GM12874 (cell line): ENCODE measurements around the gene TSPAN6.

Experiments
- TF ChIP-seq, protein P1 (sequence below): IDR thresholded peaks from 2 replicates; pipeline ENCODE4 v1.5.1; 2011; ENCODE audit warnings: low read depth, mild to moderate bottlenecking, control low read depth, low read length, moderate library complexity; ENCODE audit not compliant: insufficient read depth

Gene TSPAN6

DNA sequence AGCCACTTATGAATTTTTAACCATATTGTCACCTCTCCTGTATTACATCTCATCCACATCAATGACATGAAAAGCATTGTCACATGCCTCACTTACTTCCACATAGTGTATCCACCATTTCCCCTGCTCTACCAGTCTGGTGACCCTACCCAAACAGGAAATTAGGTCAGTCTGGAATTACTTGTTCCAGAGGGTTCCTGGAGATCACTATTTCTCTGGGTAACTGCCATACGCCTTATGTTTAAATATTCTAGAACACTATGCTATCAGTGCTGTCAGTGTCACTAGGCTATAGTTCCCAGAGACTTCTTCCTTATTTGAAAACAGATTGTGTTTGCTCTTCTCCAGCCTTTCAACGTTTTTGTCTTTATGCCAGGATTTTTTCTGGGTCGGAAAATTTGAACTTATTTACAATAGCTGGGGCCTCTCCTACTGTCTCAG is 22.4 kb upstream of the TSPAN6 start:
- TF ChIP-seq, protein P1, sequence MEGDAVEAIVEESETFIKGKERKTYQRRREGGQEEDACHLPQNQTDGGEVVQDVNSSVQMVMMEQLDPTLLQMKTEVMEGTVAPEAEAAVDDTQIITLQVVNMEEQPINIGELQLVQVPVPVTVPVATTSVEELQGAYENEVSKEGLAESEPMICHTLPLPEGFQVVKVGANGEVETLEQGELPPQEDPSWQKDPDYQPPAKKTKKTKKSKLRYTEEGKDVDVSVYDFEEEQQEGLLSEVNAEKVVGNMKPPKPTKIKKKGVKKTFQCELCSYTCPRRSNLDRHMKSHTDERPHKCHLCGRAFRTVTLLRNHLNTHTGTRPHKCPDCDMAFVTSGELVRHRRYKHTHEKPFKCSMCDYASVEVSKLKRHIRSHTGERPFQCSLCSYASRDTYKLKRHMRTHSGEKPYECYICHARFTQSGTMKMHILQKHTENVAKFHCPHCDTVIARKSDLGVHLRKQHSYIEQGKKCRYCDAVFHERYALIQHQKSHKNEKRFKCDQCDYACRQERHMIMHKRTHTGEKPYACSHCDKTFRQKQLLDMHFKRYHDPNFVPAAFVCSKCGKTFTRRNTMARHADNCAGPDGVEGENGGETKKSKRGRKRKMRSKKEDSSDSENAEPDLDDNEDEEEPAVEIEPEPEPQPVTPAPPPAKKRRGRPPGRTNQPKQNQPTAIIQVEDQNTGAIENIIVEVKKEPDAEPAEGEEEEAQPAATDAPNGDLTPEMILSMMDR: no peak

DNA sequence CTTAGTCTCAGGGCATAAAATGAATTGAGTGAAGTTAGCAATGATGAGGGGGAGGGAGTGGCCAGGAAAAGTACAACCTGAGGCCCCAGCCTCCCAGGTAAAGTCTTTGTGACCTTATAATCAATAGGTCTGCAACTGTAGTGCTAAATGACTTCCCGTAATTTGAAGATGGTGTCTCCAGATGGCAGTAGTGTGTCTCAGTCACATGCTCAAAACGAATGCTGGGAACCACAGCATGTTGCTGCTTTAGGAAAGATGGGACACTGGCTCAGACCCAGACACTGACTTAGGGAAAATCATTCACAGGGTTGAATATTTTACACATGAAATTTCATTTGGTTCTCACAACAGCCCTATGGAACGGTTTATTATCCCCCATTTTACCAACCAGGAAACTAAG is 17.7 kb upstream of the TSPAN6 start:
- TF ChIP-seq, protein P1: no peak

DNA sequence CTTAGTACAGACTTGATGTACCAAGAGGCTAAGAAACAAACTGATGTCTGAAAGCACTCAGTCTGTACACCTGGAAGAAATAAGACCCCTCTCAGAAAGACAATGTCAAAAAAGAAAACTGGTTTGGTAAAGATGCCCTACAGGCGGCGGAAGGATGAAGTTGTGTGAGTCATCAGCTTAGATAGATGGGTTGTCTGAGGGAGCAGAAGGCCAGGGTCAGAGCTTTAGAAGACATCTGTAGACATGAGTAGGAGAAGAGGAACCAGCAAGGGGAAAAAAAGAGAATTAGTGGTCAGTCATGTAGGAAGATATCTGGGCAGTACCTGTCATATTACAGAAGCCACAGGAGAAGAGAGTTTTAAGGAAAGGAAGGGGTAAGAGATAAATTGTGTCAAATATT is 15.7 kb upstream of the TSPAN6 start:
- TF ChIP-seq, protein P1: no peak

DNA sequence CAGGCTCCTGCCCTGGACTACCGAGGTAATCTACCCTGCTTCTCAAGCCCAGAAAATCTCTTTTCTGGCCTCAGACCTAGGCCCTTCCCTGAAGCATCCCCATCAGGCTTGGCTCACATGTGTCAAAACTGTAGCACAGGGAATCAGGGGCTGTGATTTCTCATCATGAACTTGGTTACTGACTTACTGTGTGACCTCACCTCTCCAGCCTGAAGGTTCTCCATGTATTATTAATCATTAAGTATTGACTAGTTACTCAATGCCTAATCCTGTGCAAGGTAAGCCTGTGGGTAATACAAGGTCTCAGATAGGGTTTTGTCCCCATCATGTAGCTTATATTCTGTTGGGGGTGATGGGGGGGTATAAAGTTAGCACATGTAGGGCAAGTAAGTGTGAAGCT is 14.2 kb upstream of the TSPAN6 start:
- TF ChIP-seq, protein P1: no peak

DNA sequence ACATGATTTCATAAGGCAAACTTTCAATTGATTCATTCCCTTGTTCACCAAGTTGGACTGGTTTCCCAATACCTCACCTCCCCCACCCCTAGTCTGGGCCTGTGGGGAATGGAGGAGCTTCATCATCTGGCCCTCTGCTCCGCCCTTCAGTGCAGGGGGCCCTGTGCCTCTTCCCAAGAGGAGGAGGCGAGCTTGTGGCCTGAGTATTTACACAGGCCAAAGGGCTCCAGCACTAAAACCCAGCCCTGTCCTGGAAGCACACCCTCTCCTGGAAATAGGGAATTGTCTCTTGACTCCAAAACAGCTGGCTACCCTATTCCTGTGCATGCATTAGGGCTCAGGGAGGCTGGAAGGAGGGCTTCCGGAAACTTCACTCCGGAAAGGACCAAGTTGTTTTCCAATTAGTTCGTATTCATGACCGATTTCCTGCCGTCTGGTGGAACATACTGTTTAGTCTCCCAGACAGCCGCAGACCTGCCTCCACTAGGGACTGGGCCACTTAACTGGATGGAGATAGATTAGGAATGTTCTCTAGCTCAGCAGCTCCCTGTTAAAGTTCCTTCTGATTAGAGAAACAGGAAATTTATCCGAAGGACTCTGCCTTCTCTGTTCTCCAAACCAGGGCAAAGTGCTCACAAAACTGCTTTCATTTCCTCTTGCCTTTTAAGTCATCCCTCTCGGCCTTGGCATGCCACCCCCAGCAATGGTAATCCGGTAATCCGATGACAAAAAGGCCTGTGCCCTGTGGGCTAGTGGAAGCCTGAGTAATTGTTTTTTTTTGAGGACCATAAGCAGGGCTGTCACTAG is 13.1 kb upstream of the TSPAN6 start:
- TF ChIP-seq, protein P1: no peak

DNA sequence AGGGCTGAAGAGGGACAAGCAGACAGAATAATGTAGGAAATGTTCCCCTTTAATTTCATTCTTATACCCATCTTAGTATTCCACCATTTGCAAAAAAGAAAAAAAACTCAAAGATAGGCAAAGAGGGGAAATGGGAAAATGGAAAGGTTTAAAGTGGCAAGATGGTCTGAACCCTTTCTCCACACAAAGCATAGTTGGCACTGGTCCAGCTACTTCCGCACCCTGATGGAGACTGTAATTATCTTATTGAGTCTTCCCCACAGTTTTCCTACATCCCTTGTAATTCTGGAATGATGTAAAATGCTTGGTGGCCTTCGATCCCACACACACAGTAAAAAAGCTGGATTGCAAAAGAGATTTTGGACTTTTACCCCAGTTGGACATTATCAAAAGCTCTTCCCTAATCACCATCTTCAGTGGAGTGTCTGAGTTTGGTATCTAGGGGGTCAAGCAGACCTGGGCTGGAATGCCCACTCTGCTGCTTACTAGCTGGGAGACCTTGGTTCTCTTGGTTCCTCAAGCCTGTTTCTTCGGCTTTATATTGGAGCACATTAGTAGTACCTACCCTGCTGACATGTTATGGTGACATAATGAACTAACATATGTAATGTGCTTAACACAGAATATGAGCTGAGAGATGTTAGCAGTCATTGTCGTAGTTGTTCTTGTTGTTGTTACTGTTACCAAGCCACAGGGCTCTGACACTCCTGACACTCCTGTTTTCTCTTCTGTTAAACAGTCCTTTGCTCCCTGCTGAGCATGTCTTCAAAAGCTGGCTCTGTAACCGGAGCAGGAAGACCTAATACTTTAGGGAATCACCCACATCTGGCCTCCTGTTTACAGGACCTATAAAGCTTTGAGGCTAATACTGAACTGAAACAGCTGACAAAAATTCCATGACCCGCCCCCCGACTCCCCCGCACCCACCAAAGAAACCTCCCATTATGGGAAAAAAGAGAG is 12.1 kb upstream of the TSPAN6 start:
- TF ChIP-seq, protein P1: no peak

DNA sequence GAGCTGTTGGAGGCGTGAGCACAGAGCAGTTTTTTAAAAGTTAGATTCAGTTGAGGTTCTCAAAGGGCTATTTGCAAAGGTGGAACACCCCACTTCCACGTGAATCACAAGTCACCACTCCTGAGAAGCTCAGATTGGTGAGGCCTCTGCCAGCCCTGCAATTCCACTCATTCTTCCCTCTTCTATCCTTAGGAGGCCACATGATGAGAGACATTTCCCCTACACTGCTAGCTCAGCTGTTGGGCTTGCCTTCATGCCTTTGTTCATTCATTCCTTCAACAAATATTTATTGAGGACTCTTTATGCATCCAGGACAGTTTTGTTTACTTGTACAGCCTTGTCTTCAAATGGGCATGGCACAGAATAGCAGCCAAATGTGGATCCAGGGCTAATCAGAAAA is 11.1 kb upstream of the TSPAN6 start:
- TF ChIP-seq, protein P1: no peak
